Epithelial cell of prostate (primary cell): Measurements from ENCODE around the gene PPP1R1C.
"Not testable (repeated sequence)": the region's sequence is repeated elsewhere in the genome, so short reads cannot be mapped to it uniquely, and the experiment has no call there.

Source experiments
- DNase-seq: peaks from one replicate; pipeline ENCODE4 v3.0.0-alpha.2; 2011; ENCODE audit warnings: low read depth, low spot score
- H3K27ac ChIP-seq: fragments of 450-650 bp; 2 replicates; pipeline ENCODE4 v1.5.1; 2017; ENCODE audit warnings: mild to moderate bottlenecking

The PPP1R1C gene

GRCh38 chr2:182004945-182005520 is 19.4 kb downstream of the PPP1R1C start:
- no peak for DNase-seq
- H3K27ac ChIP-seq = no peak overlapping the region

- H3K27ac ChIP-seq = no peak overlapping the region
- no peak for DNase-seq
Measured at GRCh38 chr2:182006595-182007341, 21.1 kb downstream of the PPP1R1C start.

- no peak overlapping the region for H3K27ac ChIP-seq
- DNase-seq = no peak
Measured at GRCh38 chr2:182014284-182014683, 28.6 kb downstream of the PPP1R1C start.

- peak; percentile 22 for DNase-seq
- H3K27ac ChIP-seq = no peak overlapping the region
Measured at GRCh38 chr2:182015334-182016109, 29.9 kb downstream of the PPP1R1C start.

- H3K27ac ChIP-seq = peak overlapping the region; percentile 23
- no peak for DNase-seq
Measured at GRCh38 chr2:182018218-182018617, 32.6 kb downstream of the PPP1R1C start.

GRCh38 chr2:182019731-182020130 is 34.1 kb downstream of the PPP1R1C start:
- no peak for DNase-seq
- no peak overlapping the region for H3K27ac ChIP-seq

- H3K27ac ChIP-seq = no peak overlapping the region
- no peak for DNase-seq
Measured at GRCh38 chr2:182020286-182021070, 34.8 kb downstream of the PPP1R1C start.

GRCh38 chr2:182023235-182023634 is 37.6 kb downstream of the PPP1R1C start:
- H3K27ac ChIP-seq = no peak overlapping the region

GRCh38 chr2:182030875-182031274 is 45.2 kb downstream of the PPP1R1C start:
- peak overlapping the region; percentile 46 for H3K27ac ChIP-seq
- not testable (repeated sequence) for DNase-seq

More at GRCh38 chr2:182023235-182023634, 37.6 kb downstream of the PPP1R1C start:
- DNase-seq = no peak

GRCh38 chr2:182031956-182032355 is 46.3 kb downstream of the PPP1R1C start:
- no peak for DNase-seq
- H3K27ac ChIP-seq = no peak overlapping the region

GRCh38 chr2:182033449-182033848 is 47.8 kb downstream of the PPP1R1C start:
- H3K27ac ChIP-seq = no peak overlapping the region
- DNase-seq = no peak

- peak overlapping the region; percentile 67 for H3K27ac ChIP-seq
- DNase-seq = peak; percentile 41
Measured at GRCh38 chr2:182038576-182038975, 52.9 kb downstream of the PPP1R1C start.

- no peak for DNase-seq
- H3K27ac ChIP-seq = no peak overlapping the region
Measured at GRCh38 chr2:182043021-182043420, 57.4 kb downstream of the PPP1R1C start.

- no peak for DNase-seq
- peak overlapping the region; percentile 47 for H3K27ac ChIP-seq
Measured at GRCh38 chr2:182043861-182044260, 58.2 kb downstream of the PPP1R1C start.

GRCh38 chr2:182047544-182047943 is 61.9 kb downstream of the PPP1R1C start:
- no peak for DNase-seq
- H3K27ac ChIP-seq = no peak overlapping the region

GRCh38 chr2:182048088-182048487 is 62.4 kb downstream of the PPP1R1C start:
- H3K27ac ChIP-seq = no peak overlapping the region
- no peak for DNase-seq

- no peak overlapping the region for H3K27ac ChIP-seq
- no peak for DNase-seq
Measured at GRCh38 chr2:182048621-182049020, 63.0 kb downstream of the PPP1R1C start.

- no peak for DNase-seq
- H3K27ac ChIP-seq = no peak overlapping the region
Measured at GRCh38 chr2:182049372-182050148, 63.9 kb downstream of the PPP1R1C start.

GRCh38 chr2:182050333-182051135 is 64.9 kb downstream of the PPP1R1C start:
- DNase-seq = no peak
- H3K27ac ChIP-seq = no peak overlapping the region
